Mucosa of rectum (tissue), 2 donors: ENCODE results near the gene MKLN1.

Experiments used
- H3K27ac ChIP-seq, 2 donors: one replicate each; pipeline ENCODE4 v1.7.0; 2013; ENCODE audit warnings: inconsistent platforms in 2 of 2, low read depth in 2 of 2, low read length in 2 of 2
- H3K27me3 ChIP-seq, 2 donors: one replicate each; pipeline ENCODE4 v1.7.0; 2013; ENCODE audit warnings: low read length in 2 of 2; ENCODE audit not compliant: control insufficient read depth in 2 of 2, insufficient read depth in 2 of 2
- H3K36me3 ChIP-seq, 2 donors: one replicate each; pipeline ENCODE4 v1.7.0; 2013; ENCODE audit warnings: low read length in 2 of 2; ENCODE audit not compliant: control insufficient read depth in 2 of 2, insufficient read depth in 2 of 2
- H3K4me1 ChIP-seq, 2 donors: one replicate each; pipeline ENCODE4 v1.7.0; 2013; ENCODE audit warnings: low read length in 2 of 2, mild to moderate bottlenecking in 1 of 2; ENCODE audit not compliant: control insufficient read depth in 2 of 2, insufficient read depth in 2 of 2
- H3K4me3 ChIP-seq, 2 donors: one replicate each; pipeline ENCODE4 v1.7.0; 2013; ENCODE audit warnings: low read length in 2 of 2
- H3K9ac ChIP-seq, 2 donors: one replicate each; pipeline ENCODE4 v1.7.0; 2013; ENCODE audit warnings: low read length in 2 of 2, low read depth in 1 of 2, mild to moderate bottlenecking in 1 of 2
- H3K9me3 ChIP-seq, 2 donors: one replicate each; pipeline ENCODE4 v1.7.0; 2013; ENCODE audit warnings: low read length in 2 of 2; ENCODE audit not compliant: control insufficient read depth in 2 of 2
- donor health status: healthy.
- donor health status: Normal muscosa, but diverticular disease.

MKLN1 gene

GRCh38 chr7:131493581-131493980, 165.9 kb downstream of the MKLN1 start:
- Histone ChIP-seq H3K9me3 (no peaks in the 10 kb centered on the region), H3K4me3 (no peak overlapping the region), H3K27me3 (no peaks in the 10 kb centered on the region), H3K4me1 (no peaks in the 10 kb centered on the region), H3K9ac (no peak overlapping the region), H3K27ac (no peak overlapping the region), H3K36me3 (peaks cover 0 to 14% of the 10 kb centered on the region in 2 donors)

GRCh38 chr7:131494182-131494581, 166.5 kb downstream of the MKLN1 start:
- Histone ChIP-seq H3K4me1 (no peaks in the 10 kb centered on the region), H3K4me3 (no peak overlapping the region), H3K36me3 (peaks cover 0 to 16% of the 10 kb centered on the region in 2 donors), H3K9ac (no peak overlapping the region), H3K9me3 (no peaks in the 10 kb centered on the region), H3K27me3 (no peaks in the 10 kb centered on the region), H3K27ac (no peak overlapping the region)

GRCh38 chr7:131495669-131496498, 168.2 kb downstream of the MKLN1 start:
- no peaks in the 10 kb centered on the region for H3K4me1 ChIP-seq
- H3K27me3 ChIP-seq, result no peaks in the 10 kb centered on the region
- H3K27ac ChIP-seq, result no peak overlapping the region
- H3K9ac ChIP-seq, result no peak overlapping the region
- H3K9me3 ChIP-seq, result no peaks in the 10 kb centered on the region
- H3K36me3 ChIP-seq, result peaks cover 0 to 16% of the 10 kb centered on the region in 2 donors
- H3K4me3 ChIP-seq, result no peak overlapping the region

GRCh38 chr7:131497454-131497853, 169.8 kb downstream of the MKLN1 start:
- no peak overlapping the region for H3K4me3 ChIP-seq
- H3K27ac ChIP-seq, result no peak overlapping the region
- peaks cover 0 to 16% of the 10 kb centered on the region in 2 donors for H3K36me3 ChIP-seq
- no peaks in the 10 kb centered on the region for H3K9me3 ChIP-seq
- no peaks in the 10 kb centered on the region for H3K27me3 ChIP-seq
- H3K9ac ChIP-seq, result no peak overlapping the region
- no peaks in the 10 kb centered on the region for H3K4me1 ChIP-seq

- Histone ChIP-seq H3K4me3 (no peak overlapping the region), H3K9me3 (no peaks in the 10 kb centered on the region), H3K4me1 (peaks cover 0 to 1% of the 10 kb centered on the region in 2 donors), H3K27ac (no peak overlapping the region), H3K27me3 (no peaks in the 10 kb centered on the region), H3K9ac (no peak overlapping the region), H3K36me3 (peaks cover 0 to 16% of the 10 kb centered on the region in 2 donors)
These were observed 170.7 kb downstream of the MKLN1 start for GRCh38 chr7:131498237-131498885.

- no peak overlapping the region for H3K9ac ChIP-seq
- H3K27ac ChIP-seq, result no peak overlapping the region
- no peaks in the 10 kb centered on the region for H3K9me3 ChIP-seq
- H3K36me3 ChIP-seq, result peaks cover 0 to 16% of the 10 kb centered on the region in 2 donors
- no peaks in the 10 kb centered on the region for H3K27me3 ChIP-seq
- no peak overlapping the region for H3K4me3 ChIP-seq
- H3K4me1 ChIP-seq, result peaks cover 0 to 2% of the 10 kb centered on the region in 2 donors
These were observed 172.1 kb downstream of the MKLN1 start for GRCh38 chr7:131499801-131500200.

- Histone ChIP-seq H3K9me3 (no peaks in the 10 kb centered on the region), H3K9ac (no peak overlapping the region), H3K27ac (no peak overlapping the region), H3K36me3 (peaks cover 0 to 16% of the 10 kb centered on the region in 2 donors), H3K27me3 (no peaks in the 10 kb centered on the region), H3K4me3 (no peak overlapping the region), H3K4me1 (peaks cover 0 to 2% of the 10 kb centered on the region in 2 donors)
These were observed 172.7 kb downstream of the MKLN1 start for GRCh38 chr7:131500357-131500756.

GRCh38 chr7:131501422-131501821, 173.7 kb downstream of the MKLN1 start:
- Histone ChIP-seq H3K9ac (no peak overlapping the region), H3K27me3 (no peaks in the 10 kb centered on the region), H3K4me3 (no peak overlapping the region), H3K4me1 (peaks cover 0 to 2% of the 10 kb centered on the region in 2 donors), H3K9me3 (no peaks in the 10 kb centered on the region), H3K36me3 (peaks cover 3 to 16% of the 10 kb centered on the region in 2 donors), H3K27ac (no peak overlapping the region)

- peaks cover 0 to 2% of the 10 kb centered on the region in 2 donors for H3K4me1 ChIP-seq
- H3K4me3 ChIP-seq, result no peak overlapping the region
- peaks cover 0 to under 1% of the 10 kb centered on the region in 2 donors for H3K27me3 ChIP-seq
- no peak overlapping the region for H3K9ac ChIP-seq
- no peaks in the 10 kb centered on the region for H3K9me3 ChIP-seq
- H3K36me3 ChIP-seq, result peaks cover 3 to 11% of the 10 kb centered on the region in 2 donors
- no peak overlapping the region for H3K27ac ChIP-seq
These were observed 174.4 kb downstream of the MKLN1 start for GRCh38 chr7:131501930-131502685.
